Gastrocnemius medialis (tissue), 4 donors: ENCODE results near the gene LPIN3. TPM values are rescaled to one million over a fixed set of nuclear protein-coding genes. Genes with fewer than 3 reads are reported as not detected.

Experiments used
- ATAC-seq, 2 donors: fragments of 150-250 bp; one replicate each; pipeline ENCODE4 v1.9.1; 2016
- DNase-seq, 2 donors: peaks; one replicate each; pipeline ENCODE4 v3.0.0-alpha.2; 2019
- H3K27ac ChIP-seq, 4 donors: fragments of 200-600 bp; sonication (generic); 1 replicate in 1 of 4; 2 replicates in 3 of 4; pipeline ENCODE4 v1.5.1; 2016 to 2018; ENCODE audit warnings: mild to moderate bottlenecking in 2 of 4, moderate library complexity in 1 of 4
- H3K27me3 ChIP-seq, 3 donors: fragments of 200-600 bp; sonication (generic) in 2 of 3; 1 replicate in 1 of 3; 2 replicates in 2 of 3; pipeline versions ENCODE4 v1.5.1 to v1.6.0; 2016 to 2019; ENCODE audit warnings: mild to moderate bottlenecking in 1 of 3, moderate library complexity in 1 of 3
- H3K36me3 ChIP-seq, 2 donors: fragments of 200-600 bp; sonication (generic) in 1 of 2; one replicate each; pipeline ENCODE4 v1.5.1; 2017 to 2018
- H3K4me1 ChIP-seq, 2 donors: fragments of 200-600 bp; sonication (generic) in 1 of 2; one replicate each; pipeline ENCODE4 v1.5.1; 2016 to 2017; ENCODE audit warnings: mild to moderate bottlenecking in 2 of 2
- H3K4me3 ChIP-seq, 4 donors: fragments of 200-600 bp; sonication (generic) in 3 of 4; 1 replicate in 1 of 4; 2 replicates in 3 of 4; pipeline ENCODE4 v1.5.1; 2016 to 2019; ENCODE audit warnings: mild to moderate bottlenecking in 2 of 4
- H3K9me3 ChIP-seq, 3 donors: fragments of 200-600 bp; sonication (generic) in 2 of 3; 1 replicate in 1 of 3; 2 replicates in 2 of 3; pipeline ENCODE4 v1.5.1; 2016 to 2019
- POLR2A ChIP-seq, 2 donors: fragments of 450-650 bp; IDR thresholded peaks; one replicate each; pipeline ENCODE4 v1.6.1; 2017; ENCODE audit warnings: antibody characterized with exemption in 2 of 2, mild to moderate bottlenecking in 2 of 2, moderate library complexity in 2 of 2
- in situ Hi-C, 4 donors: fragments of 200-750 bp; cut with MboI; loops; one replicate each; pipeline versions ENCODE4 v1.15.0 to v1.8.0; 2017; ENCODE audit warnings: low sequenced_read_pairs in 4 of 4
- intact Hi-C: fragments of 100-400 bp; cut with DNase I; formaldehyde crosslinking; loops from one replicate; pipeline ENCODE4 v1.15.1; 2023; ENCODE audit warnings: low total_unique reads
- total RNA-seq, 4 donors: library from RNA; depleted of rRNA; stranded (reverse); fragments of >200 nt; gene quantifications; one replicate each; pipeline versions ENCODE4 v1.1.0 to v1.2.3, GENCODE V29; 2016
- TF ChIP-seq, protein P1 (sequence below), 5 experiments: fragments of 450-650 bp in 3 of 5; fragments of 200-600 bp in 2 of 5; sonication (generic) in 2 of 5; IDR thresholded peaks in 4 of 5; conservative IDR thresholded peaks in 1 of 5; 1 replicate in 4 of 5; 2 replicates in 1 of 5; pipeline ENCODE4 v1.5.1; 2016 to 2019; ENCODE audit warnings: antibody characterized with exemption in 5 of 5, mild to moderate bottlenecking in 3 of 5, moderate library complexity in 3 of 5

Gene LPIN3
- total RNA-seq, 4 donors from 2014 or later: 0.56 to 2.4 (median 1.1) TPM

GRCh38 chr20:41342474-41343464 is 2.1 kb downstream of the LPIN3 start:
- Histone ChIP-seq H3K4me1 (peaks cover 8% of the 10 kb centered on the region in 2 donors), H3K27ac (no peak overlapping the region), H3K27me3 (no peaks in the 10 kb centered on the region), H3K9me3 (no peaks in the 10 kb centered on the region), H3K36me3 (no peaks in the 10 kb centered on the region), H3K4me3 (no peak overlapping the region)
- TF ChIP-seq, protein P1, sequence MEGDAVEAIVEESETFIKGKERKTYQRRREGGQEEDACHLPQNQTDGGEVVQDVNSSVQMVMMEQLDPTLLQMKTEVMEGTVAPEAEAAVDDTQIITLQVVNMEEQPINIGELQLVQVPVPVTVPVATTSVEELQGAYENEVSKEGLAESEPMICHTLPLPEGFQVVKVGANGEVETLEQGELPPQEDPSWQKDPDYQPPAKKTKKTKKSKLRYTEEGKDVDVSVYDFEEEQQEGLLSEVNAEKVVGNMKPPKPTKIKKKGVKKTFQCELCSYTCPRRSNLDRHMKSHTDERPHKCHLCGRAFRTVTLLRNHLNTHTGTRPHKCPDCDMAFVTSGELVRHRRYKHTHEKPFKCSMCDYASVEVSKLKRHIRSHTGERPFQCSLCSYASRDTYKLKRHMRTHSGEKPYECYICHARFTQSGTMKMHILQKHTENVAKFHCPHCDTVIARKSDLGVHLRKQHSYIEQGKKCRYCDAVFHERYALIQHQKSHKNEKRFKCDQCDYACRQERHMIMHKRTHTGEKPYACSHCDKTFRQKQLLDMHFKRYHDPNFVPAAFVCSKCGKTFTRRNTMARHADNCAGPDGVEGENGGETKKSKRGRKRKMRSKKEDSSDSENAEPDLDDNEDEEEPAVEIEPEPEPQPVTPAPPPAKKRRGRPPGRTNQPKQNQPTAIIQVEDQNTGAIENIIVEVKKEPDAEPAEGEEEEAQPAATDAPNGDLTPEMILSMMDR (IDR thresholded peaks at IDR 0.05 in 4 of 5, conservative IDR thresholded peaks at IDR 0.05 in 1 of 5): no peak
- TF ChIP-seq POLR2A (IDR thresholded peaks at IDR 0.05): no peak
- DNase-seq (no peak), ATAC-seq (no peak)
- in situ Hi-C loops: loop anchor here (5.0 to 25.0 kb wide), 3 partner anchors 170 to 355 kb away; no protein-coding TSS in a partner anchor
- intact Hi-C loops: loop anchor here (5.0 kb wide), 2 partner anchors 350 to 375 kb away; no protein-coding TSS in a partner anchor

- in situ Hi-C loops: loop anchor here (5.0 to 25.0 kb wide), 3 partner anchors 172 to 357 kb away; no protein-coding TSS in a partner anchor
- no peak for DNase-seq
These were observed 3.9 kb downstream of the LPIN3 start for GRCh38 chr20:41344477-41344876.

DNA sequence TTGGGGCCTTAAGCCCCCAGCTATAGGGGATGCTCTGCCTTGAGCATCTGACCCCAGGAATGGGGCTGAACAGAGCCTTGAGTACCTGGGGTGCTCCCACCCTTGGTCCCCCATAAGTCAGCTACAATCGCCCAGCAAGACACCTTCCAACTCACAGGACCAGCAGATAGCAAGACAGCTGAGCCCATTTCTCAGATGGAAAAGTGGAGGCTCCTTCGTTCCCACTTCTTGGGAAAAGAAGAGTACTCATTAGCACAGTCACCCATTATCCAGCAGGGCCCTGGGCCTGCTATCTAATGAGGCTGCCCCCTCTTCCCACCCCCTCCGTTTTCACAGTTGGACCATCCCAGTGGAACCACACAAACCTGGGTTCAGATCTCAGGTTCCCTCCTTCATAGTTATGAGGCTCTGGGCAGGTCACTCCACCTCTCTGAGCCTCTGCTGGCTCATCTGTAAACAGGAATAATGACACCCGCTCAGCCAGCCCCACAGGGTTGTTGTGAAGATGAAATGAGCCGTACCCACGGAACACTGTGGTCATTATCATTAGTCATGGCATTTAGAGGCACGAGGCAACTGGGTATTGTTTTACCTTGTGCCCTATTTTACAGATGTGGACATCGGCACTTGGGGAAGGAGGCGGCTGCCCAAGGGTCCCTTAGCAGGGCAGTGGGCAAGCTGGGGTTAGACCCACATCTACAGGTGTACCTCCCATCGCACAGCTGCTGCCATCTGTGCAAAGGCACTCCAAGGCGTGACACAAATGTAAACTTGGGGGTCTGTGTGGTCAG is 4.5 kb downstream of the LPIN3 start:
- no peak overlapping the region for H3K4me3 ChIP-seq
- no peaks in the 10 kb centered on the region for H3K36me3 ChIP-seq
- H3K27me3 ChIP-seq: no peaks in the 10 kb centered on the region
- TF ChIP-seq, protein P1 (IDR thresholded peaks at IDR 0.05 in 4 of 5, conservative IDR thresholded peaks at IDR 0.05 in 1 of 5): no peak
- TF ChIP-seq POLR2A (IDR thresholded peaks at IDR 0.05): no peak
- intact Hi-C loops (loop anchor here (5.0 kb wide), 2 partner anchors 353 to 378 kb away; no protein-coding TSS in a partner anchor), in situ Hi-C loops (loop anchor here (5.0 to 25.0 kb wide), 3 partner anchors 173 to 358 kb away; no protein-coding TSS in a partner anchor)
- no peak for ATAC-seq
- no peak for DNase-seq
- H3K4me1 ChIP-seq: peaks cover 15 to 24% of the 10 kb centered on the region in 2 donors
- no peaks in the 10 kb centered on the region for H3K9me3 ChIP-seq
- H3K27ac ChIP-seq: no peak overlapping the region

More at GRCh38 chr20:41344477-41344876, 3.9 kb downstream of the LPIN3 start:
- TF ChIP-seq, protein P1 (IDR thresholded peaks at IDR 0.05 in 4 of 5, conservative IDR thresholded peaks at IDR 0.05 in 1 of 5): no peak
- TF ChIP-seq POLR2A (IDR thresholded peaks at IDR 0.05): no peak
- no peak overlapping the region for H3K4me3 ChIP-seq
- intact Hi-C loops: loop anchor here (5.0 kb wide), 2 partner anchors 352 to 377 kb away; no protein-coding TSS in a partner anchor
- H3K4me1 ChIP-seq: peaks cover 21 to 22% of the 10 kb centered on the region in 2 donors
- ATAC-seq: no peak
- H3K9me3 ChIP-seq: no peaks in the 10 kb centered on the region
- H3K36me3 ChIP-seq: no peaks in the 10 kb centered on the region
- no peaks in the 10 kb centered on the region for H3K27me3 ChIP-seq
- H3K27ac ChIP-seq: no peak overlapping the region

DNA sequence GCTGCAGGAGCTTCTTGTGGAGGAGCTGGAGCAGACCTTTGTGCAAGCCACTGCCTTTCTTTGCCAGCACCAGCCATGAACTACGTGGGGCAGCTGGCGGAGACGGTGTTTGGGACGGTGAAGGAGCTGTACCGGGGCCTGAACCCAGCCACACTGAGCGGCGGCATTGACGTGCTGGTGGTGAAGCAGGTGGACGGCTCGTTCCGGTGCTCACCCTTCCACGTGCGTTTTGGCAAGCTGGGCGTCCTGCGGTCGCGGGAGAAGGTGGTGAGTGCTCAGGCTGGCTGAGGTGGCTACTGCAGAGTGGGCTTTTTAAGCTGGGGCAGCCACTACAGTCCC is 5.1 kb downstream of the LPIN3 start:
- no peaks in the 10 kb centered on the region for H3K36me3 ChIP-seq
- intact Hi-C loops (no loop called here), in situ Hi-C loops (loop anchor here in 3 of 4 donors (10.0 to 25.0 kb wide), 2 partner anchors 349 to 358 kb away; no protein-coding TSS in a partner anchor)
- no peaks in the 10 kb centered on the region for H3K9me3 ChIP-seq
- ATAC-seq (no peak), DNase-seq (no peak)
- H3K27me3 ChIP-seq: no peaks in the 10 kb centered on the region
- H3K27ac ChIP-seq: no peak overlapping the region
- no peak for TF ChIP-seq POLR2A (IDR thresholded peaks at IDR 0.05)
- TF ChIP-seq, protein P1 (IDR thresholded peaks at IDR 0.05 in 4 of 5, conservative IDR thresholded peaks at IDR 0.05 in 1 of 5): no peak
- H3K4me1 ChIP-seq: peaks cover 15 to 25% of the 10 kb centered on the region in 2 donors
- H3K4me3 ChIP-seq: no peak overlapping the region
